Measurements from ENCODE around the gene XRCC5. TPM values are rescaled to one million over a fixed set of nuclear protein-coding genes. Genes with fewer than 3 reads are reported as not detected.

Gene XRCC5
- total and polyA plus RNA-seq, 10 of the 15 experiments (the other 5 are each of a cell fraction or from before 2014, with no cell fraction given): 259 to 815 (median 530) TPM

DNA sequence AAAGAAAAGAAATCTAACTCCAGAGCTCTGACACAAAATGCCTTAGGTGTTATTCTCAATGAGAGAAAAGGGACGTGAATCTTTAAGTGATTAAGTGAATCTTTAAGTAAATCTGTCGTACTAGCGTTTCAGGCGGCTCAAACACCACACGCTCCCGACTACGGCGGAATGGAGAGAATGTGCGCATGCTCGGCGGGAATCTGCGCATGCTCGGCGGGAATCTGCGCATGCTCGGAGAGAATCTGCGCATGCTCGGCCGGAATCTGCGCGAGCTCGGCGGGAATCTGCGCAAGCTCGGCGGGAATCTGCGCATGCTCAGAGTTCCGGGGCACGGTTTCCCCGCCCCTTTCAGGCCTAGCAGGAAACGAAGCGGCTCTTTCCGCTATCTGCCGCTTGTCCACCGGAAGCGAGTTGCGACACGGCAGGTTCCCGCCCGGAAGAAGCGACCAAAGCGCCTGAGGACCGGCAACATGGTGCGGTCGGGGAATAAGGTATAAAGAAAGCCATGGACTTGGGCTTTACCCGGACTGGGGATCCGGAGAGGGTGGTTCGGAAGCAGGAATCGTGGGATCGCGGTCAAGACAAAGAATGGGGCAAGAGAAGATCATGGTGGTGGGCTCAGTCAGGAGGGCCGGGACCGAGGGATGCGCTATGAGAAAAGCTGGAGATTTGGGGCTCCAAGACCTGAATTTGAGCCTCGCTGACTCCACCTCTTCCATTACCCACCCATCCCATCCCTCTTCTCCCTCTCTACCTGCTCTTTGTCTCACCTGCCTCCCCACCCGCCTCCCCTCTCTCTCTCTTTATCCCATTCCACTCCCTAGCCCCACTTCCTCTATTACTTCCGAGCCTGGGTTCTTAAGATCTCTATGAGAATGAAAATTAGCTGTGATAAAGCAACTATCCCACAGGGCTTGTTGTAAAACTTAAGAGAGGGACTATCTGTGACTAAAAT, at the start of gene XRCC5 (continued):
- peak; percentile 12 to 37; a peak in 1 of 4 replicates for TF ChIP-seq IKZF2 (IDR thresholded peaks at IDR 0.05)
- TF ChIP-seq KLF5 (IDR thresholded peaks at IDR 0.05; ENCODE audit: partially characterized antibody): no peak
- peak; percentile 78 for TF ChIP-seq YY1 (IDR thresholded peaks at IDR 0.05; ENCODE audit: low read depth, low read length)
- no peak for TF ChIP-seq RBBP5 (conservative IDR thresholded peaks at IDR 0.05)
- no peak for TF ChIP-seq CBX3 (IDR thresholded peaks at IDR 0.05; ENCODE audit: borderline replicate concordance, low read depth)
- no peak for TF ChIP-seq SRF (IDR thresholded peaks at IDR 0.05; ENCODE audit: low read depth in 2 of 2, low read length in 2 of 2)
- 0 out of 2 replicates have a peak, but pooled peaks have one; percentile 8 for TF ChIP-seq CBX5 (IDR thresholded peaks at IDR 0.05; ENCODE audit: low read depth)
- no peak for TF ChIP-seq NFXL1 (IDR thresholded peaks at IDR 0.05; ENCODE audit: borderline replicate concordance)
- TF ChIP-seq, protein P1, sequence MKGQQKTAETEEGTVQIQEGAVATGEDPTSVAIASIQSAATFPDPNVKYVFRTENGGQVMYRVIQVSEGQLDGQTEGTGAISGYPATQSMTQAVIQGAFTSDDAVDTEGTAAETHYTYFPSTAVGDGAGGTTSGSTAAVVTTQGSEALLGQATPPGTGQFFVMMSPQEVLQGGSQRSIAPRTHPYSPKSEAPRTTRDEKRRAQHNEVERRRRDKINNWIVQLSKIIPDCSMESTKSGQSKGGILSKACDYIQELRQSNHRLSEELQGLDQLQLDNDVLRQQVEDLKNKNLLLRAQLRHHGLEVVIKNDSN (IDR thresholded peaks at IDR 0.05; ENCODE audit: borderline replicate concordance, extremely low read length, insufficient read depth, low read depth, low read length): no peak
- no peak for TF ChIP-seq MTA3 (IDR thresholded peaks at IDR 0.05; ENCODE audit: borderline replicate concordance, low read length)
- no peak for TF ChIP-seq MEF2B (IDR thresholded peaks at IDR 0.05; ENCODE audit: partially characterized antibody, poor library complexity, severe bottlenecking)
- TF ChIP-seq, protein P2, sequence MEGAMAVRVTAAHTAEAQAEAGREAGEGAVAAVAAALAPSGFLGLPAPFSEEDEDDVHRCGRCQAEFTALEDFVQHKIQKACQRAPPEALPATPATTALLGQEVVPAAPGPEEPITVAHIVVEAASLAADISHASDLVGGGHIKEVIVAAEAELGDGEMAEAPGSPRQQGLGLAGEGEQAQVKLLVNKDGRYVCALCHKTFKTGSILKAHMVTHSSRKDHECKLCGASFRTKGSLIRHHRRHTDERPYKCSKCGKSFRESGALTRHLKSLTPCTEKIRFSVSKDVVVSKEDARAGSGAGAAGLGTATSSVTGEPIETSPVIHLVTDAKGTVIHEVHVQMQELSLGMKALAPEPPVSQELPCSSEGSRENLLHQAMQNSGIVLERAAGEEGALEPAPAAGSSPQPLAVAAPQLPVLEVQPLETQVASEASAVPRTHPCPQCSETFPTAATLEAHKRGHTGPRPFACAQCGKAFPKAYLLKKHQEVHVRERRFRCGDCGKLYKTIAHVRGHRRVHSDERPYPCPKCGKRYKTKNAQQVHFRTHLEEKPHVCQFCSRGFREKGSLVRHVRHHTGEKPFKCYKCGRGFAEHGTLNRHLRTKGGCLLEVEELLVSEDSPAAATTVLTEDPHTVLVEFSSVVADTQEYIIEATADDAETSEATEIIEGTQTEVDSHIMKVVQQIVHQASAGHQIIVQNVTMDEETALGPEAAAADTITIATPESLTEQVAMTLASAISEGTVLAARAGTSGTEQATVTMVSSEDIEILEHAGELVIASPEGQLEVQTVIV (IDR thresholded peaks at IDR 0.05; ENCODE audit: borderline replicate concordance, partially characterized antibody): peak; percentile 87
- peak; percentile 55 for TF ChIP-seq RELA (IDR thresholded peaks at IDR 0.05; ENCODE audit: borderline replicate concordance, partially characterized antibody)
- no peak for TF ChIP-seq ZNF384 (IDR thresholded peaks at IDR 0.05; ENCODE audit: borderline replicate concordance, low read depth, low read length)
- no peak for TF ChIP-seq ZNF217 (IDR thresholded peaks at IDR 0.05)
- no peak for TF ChIP-seq CHD4 (IDR thresholded peaks at IDR 0.05)
- peak; percentile 48; the same call in 2 of the 3 replicates for TF ChIP-seq POU2F2 (IDR thresholded peaks at IDR 0.05; ENCODE audit: borderline replicate concordance, low read depth, low read length)
- TF ChIP-seq NFIC (IDR thresholded peaks at IDR 0.05; ENCODE audit: low read depth, low read length): peak; percentile 9; the same call in 1 of the 2 replicates
- TF ChIP-seq FOXK2 (IDR thresholded peaks at IDR 0.05): 0 out of 2 replicates have a peak, but pooled peaks have one; percentile 65
- TF ChIP-seq BRCA1 (IDR thresholded peaks at IDR 0.05; ENCODE audit: low read depth, low read length): no peak
- TF ChIP-seq, protein P3, sequence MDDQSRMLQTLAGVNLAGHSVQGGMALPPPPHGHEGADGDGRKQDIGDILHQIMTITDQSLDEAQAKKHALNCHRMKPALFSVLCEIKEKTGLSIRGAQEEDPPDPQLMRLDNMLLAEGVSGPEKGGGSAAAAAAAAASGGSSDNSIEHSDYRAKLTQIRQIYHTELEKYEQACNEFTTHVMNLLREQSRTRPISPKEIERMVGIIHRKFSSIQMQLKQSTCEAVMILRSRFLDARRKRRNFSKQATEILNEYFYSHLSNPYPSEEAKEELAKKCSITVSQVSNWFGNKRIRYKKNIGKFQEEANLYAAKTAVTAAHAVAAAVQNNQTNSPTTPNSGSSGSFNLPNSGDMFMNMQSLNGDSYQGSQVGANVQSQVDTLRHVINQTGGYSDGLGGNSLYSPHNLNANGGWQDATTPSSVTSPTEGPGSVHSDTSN (IDR thresholded peaks at IDR 0.05; ENCODE audit: insufficient replicate concordance, low read depth, low read length): no peak
- TF ChIP-seq RAD51 (IDR thresholded peaks at IDR 0.05): peak; percentile 4; the same call in 1 of the 2 replicates
- TF ChIP-seq SMARCA5 (IDR thresholded peaks at IDR 0.05): no peak

Data from GM12878 (cell line).